ENCODE data around the gene LRP5.
"Not testable (repeated sequence)": the region's sequence is repeated elsewhere in the genome, so short reads cannot be mapped to it uniquely, and the experiment has no call there.

Gene LRP5

DNA sequence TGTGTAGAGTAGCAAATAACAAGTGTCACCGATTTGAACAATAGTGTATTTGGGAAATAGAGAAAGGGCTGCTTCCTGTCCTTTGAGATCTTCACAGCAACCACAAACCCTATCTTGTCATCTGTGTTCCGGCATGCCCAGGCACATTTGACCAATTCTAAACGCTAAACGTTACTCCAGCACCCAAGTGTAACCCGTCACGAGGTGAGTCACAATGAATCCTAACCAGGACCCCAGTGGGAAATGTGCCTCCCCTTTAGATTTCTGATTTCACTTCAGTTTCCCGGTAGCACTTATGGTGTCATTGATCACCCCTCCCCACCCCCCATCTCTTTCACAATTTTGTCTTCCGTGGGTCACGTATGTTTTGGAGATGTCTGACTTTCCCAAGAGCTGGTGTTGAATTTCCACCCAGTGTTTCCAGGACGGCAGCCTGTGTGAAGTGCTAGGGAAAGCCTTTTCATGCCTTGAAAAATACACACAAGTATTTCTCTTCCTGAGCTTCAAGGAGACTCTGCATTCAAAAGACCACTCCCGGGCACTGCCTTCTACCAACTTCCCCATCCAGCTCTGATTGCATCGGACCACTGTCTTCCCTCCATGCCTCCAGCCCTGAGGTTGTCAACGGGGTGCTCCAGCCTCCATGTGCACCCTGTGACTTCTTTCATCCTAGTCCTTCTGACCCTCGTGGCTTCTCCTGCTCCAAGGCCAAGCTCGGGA lies 30.1 kb upstream of the LRP5 start:
- FAIRE-seq: no peak

GRCh38 chr11:68282861-68283230 lies 29.5 kb upstream of the LRP5 start:
- no peak for FAIRE-seq

GRCh38 chr11:68284588-68284987 lies 27.8 kb upstream of the LRP5 start:
- FAIRE-seq: not testable (repeated sequence)

DNA sequence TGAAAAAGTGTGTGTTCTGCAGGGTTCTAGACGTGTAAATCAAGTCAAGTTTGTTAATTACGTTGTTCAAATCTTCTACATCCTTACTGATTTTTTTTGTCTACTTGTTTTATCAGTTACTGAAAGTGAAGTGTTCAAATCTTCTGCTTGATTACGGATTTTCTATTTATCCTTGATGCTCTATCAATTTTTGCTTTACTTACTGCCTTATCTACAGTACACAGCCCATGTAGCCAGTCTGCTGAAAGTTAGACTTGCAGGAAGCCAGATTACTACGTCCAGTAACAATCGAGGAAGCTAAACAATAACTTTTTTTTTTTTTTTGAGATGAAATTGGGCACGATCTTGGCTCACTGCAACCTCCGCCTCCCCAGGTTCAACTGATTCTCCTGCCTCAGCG lies 25.0 kb upstream of the LRP5 start:
- no peak for FAIRE-seq

- no peak for FAIRE-seq
These were observed 22.9 kb upstream of the LRP5 start for GRCh38 chr11:68289456-68289855.

- FAIRE-seq: no peak
These were observed 18.7 kb upstream of the LRP5 start for GRCh38 chr11:68293708-68294107.

DNA sequence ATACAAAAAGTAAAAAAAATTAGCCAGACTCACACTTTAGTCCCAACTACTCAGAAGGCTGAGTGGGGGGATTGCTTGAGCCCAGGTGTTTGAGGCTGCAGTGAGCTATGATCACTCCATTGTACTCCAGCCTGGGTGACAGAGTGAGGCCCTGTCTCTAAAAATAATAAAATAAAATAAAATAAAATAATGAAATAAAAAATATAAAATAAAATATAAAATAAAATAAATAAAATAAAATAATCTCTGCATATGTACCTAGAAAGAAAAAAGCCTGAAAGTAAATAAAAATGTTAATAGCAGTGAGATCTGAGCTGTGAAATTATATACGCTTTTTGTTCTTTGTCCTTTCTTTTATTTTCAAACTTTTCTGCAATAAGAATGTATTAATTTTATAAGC lies 17.1 kb upstream of the LRP5 start:
- no peak for FAIRE-seq

GRCh38 chr11:68295940-68296339 lies 16.5 kb upstream of the LRP5 start:
- no peak for FAIRE-seq

- FAIRE-seq: no peak
These were observed 15.9 kb upstream of the LRP5 start for GRCh38 chr11:68296344-68297051.

DNA sequence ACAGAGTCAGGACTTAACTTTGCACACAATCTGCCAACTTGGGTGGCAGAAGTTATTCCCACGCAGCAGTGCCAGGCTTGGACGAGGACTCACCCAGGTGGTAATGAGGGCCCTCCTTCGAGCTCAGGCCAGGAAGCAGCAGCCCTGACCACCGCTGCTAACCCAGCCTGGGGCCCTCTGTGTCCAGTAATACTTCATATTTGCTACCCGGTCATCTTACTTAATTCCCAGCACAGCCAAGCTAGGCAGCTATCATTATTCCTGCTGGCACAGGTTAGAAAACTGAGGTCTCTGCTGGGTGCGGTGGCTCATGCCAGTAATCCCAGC lies 15.4 kb upstream of the LRP5 start:
- FAIRE-seq: no peak

DNA sequence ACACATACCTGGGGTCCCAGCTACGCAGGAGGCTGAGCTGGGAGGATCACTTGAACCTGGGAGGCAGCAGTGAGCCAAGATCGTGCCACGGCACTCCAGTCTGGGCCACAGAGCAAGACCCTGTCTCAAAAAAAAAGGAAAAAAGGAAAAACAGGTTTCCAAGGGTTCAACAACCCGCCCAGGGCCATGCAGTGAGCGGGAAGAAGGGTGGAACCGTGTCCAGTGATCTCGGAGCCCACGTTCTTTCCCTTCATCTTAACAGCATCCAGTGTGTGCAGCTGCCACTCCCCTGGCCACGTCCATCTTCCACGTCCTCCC lies 14.9 kb upstream of the LRP5 start:
- FAIRE-seq: no peak

DNA sequence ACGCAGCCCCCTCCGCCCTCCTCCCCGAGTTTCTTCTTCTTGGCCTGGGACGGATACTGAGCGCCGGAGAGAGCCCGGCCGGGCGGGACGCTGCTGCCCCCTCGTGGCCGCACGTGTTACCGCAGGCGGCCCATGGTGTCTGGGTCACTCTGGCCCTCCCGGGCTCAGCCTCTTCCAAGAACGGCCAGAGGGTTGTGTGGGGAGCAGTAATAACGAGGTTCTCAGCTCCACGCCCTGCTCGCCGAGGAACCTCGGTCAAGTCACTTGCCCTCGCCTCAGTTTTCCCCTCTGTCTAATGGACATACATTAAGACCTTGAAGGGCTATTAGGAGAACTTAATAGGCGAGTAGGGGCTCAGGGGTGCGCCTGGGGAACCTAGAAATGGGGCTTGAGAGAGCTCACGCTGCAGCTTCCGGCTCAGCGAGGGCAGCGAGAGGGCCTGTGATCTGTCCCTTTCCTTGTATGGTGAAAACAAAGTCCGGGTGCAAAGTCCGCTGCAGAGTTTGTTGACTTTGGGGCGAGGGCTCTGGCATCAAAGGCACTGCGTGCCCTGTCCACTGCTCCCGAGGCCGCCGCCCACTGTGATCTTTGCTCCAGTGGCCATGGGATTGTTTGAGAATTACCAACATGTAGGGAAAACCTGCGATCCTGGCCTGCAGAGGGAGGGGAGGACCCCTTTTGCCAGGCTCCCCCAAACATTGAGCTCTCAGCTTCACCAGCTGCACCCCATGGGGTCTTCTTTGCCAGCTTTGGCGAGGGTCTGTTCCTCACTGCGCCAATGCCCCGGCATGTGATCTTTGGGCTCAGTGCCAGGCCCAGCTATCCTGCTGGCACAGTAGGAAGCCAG lies 14.4 kb upstream of the LRP5 start:
- FAIRE-seq: no peak

- no peak for FAIRE-seq
These were observed 13.5 kb upstream of the LRP5 start for GRCh38 chr11:68298659-68299516.

GRCh38 chr11:68299517-68299879 lies 12.9 kb upstream of the LRP5 start:
- not testable (repeated sequence) for FAIRE-seq

DNA sequence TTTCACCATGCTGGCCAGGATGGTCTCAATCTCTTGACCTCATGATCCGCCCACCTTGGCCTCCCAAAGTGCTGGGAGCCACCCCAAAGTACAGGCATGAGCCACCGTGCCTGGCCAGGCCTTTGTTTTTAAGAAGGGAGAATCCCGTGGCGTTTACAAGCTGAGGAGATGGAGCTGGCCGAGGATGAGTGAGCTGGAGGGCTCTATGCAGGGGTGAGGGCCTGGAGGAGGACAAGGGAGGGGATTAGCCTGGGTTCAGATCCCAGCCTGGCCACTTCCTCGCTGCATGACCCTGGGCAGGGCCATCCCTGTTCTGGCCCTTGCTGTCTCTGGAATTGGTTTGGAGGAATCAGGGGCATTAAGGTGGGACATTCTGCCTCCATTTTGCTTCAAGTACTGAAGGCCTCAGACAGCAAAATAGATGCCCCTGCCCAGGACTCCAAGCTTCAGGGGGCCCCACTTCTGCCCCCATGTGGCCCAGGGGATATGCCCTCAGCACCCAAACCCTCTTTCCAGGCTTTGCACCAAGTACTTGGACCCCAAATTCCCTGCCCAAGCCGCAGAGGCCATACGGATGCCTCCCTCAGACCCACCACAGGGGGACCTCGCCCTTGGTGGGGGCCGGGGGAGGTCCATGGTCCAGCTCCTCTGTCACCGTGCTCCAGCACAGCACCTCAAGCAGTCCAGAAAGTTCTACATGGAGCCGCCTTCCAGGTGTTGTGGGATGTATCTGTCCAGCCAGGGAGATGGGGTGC lies 12.1 kb upstream of the LRP5 start:
- no peak for FAIRE-seq

- FAIRE-seq: no peak
These were observed 10.1 kb upstream of the LRP5 start for GRCh38 chr11:68302256-68302655.

DNA sequence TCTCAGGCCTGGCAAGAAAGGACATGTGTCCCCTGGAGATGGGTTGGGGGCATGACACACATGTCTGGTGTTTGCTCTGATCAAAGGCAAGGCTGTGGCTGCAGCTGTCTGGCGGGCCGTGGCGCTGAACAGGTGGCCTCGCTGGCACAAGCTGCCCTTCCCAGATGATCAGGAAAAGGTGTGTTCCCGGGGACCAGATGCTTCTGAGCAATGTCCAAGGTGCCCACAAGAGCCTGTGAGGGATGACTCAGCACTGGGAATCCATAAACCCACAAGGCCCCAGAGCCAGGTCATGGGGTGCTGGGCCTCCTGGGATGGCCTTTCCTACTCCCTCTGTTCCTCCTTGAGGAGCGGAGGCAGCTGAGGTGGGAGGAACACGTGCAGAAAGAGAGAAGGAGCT lies 9.7 kb upstream of the LRP5 start:
- FAIRE-seq: no peak

GRCh38 chr11:68303083-68303482 lies 9.3 kb upstream of the LRP5 start:
- FAIRE-seq: no peak

DNA sequence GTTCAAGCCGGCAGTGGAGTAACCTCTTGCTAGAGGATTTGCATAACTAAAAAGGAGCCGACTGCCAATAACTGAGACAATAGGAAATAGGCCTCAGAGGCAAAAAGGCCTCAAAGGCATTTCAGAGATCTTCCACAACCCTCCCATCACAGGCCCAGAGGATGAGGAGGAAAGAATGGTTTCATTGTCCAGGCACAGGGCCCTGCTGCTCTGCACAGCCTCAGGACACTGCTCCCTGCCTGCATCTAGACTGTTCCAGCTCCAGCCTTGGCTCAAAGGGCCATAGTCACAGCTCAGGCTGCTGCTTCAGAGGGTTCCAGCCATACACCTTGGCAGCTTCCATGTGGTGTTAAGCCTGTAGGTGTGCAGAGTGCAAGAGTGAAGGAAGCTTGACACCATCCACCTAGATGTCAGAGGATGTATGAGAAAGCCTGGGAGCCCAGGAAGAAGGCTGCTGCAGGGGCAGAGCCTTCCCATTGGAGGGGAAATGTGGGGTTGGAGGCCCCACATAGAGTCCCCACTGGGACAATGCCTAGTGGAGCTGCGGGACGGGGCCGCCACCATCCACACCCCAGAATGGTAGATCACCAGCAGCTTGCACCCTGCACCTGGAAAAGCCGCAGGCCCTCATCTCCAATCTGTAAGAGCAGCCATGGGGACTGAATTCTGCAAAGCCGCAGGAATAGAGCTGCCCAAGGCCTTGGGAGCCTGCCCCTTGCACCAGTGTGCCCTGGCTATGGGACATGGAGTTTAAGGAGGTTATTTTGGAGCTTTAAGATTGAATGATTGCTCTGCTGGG lies 8.2 kb upstream of the LRP5 start:
- FAIRE-seq: no peak

DNA sequence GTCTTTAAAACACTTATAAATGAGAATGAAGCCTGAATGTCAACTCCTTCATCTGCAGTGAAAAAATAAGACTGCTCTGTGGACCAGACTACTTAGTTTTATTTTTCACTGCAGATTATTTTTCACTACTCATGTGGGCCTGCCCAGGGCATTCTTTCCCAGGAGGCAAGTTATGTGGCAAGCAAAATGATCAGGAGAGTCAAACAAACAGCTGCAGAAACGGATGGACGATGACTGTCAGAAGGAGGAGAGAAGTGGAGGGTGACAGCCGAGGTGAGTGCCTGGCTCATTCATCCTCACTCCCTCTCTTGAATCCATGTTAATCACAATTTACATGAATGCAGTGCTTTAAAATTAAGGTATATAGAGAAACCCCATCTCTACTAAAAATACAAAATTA lies 5.8 kb upstream of the LRP5 start:
- FAIRE-seq: no peak

DNA sequence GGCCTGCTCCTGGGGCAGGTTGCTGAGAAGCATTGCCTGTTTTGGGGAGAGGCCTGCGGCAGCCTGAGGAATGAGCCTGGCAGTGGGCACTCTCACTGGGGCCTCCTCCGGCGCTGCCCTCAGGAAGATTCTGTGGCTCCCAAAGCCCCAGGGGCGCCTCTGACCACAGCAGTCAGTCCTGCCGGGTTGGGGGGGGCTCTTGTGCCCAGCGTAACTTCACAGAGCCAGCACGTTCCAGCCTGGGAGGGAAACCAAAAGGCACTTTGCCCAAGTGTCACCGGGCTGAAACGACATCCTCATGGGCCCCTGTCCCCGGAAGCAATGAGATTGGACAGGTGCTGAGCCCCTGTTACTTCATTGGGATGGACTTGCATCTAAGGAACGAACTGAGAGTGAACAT lies 4.3 kb upstream of the LRP5 start:
- FAIRE-seq: no peak

Data from islet of Langerhans (tissue), 1 donor.